Measurements from ENCODE around the gene MTMR3. TPM values are rescaled to one million over a fixed set of nuclear protein-coding genes. Genes with fewer than 3 reads are reported as not detected.

The MTMR3 gene
- total RNA-seq, 1 donor from 2014 or later: 41.0 TPM

DNA sequence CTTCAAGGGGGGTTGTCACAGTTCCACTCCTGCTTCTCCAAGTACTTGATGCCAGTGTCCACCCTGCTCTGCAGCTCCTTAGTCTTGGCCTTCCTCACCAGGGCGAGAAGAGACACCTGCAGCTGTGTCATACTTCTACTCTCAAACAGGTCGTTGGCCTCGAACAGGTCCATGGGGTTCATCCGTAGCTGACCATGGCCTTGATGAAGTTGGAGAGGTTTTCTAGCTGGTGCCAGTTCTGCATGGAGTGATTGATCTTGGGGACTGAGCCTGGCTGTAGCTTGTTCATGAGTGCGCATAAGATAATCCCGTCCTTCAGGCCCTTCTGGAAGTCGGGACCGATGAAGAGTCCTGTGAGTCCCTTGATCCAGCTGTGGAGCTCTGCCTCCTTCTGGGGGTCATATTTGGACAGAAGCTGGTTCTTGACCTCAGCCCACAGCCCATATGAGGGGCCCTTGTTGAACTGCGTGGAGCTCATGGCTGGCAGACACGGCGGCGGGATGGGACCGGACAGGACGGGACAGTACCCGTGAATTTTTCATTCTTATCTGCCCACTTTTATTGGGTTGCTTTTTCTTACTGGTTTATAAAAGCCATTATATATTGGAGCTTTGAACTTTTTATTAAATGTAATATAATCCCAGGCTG lies 163.9 kb downstream of the MTMR3 start:
- Mint-ChIP-seq H3K9me3 (ENCODE audit: unreplicated experiment) (no peaks in the 10 kb centered on the region), H3K27me3 (ENCODE audit: low read depth, unreplicated experiment) (no peaks in the 10 kb centered on the region), H3K36me3 (ENCODE audit: low read depth, unreplicated experiment) (peaks cover 2% of the 10 kb centered on the region), H3K4me1 (ENCODE audit: low read depth, unreplicated experiment) (peaks cover 16% of the 10 kb centered on the region), H3K4me3 (ENCODE audit: unreplicated experiment) (no peak overlapping the region), H3K27ac (ENCODE audit: unreplicated experiment) (no peak overlapping the region)
- H4K20me1 ChIP-seq (ENCODE audit: insufficient read depth, low read length): no peaks in the 10 kb centered on the region
- no peak overlapping the region for H3K9ac ChIP-seq (ENCODE audit: low read length)
- no peak overlapping the region for H3K27ac ChIP-seq (ENCODE audit: low read depth, low read length)
- no peak for TF ChIP-seq EZH2 (IDR thresholded peaks at IDR 0.05; ENCODE audit: insufficient read depth, low read length)
- no peak for TF ChIP-seq CTCF (IDR thresholded peaks at IDR 0.05; ENCODE audit: insufficient read depth, low read depth, low read length)
- H3K27me3 ChIP-seq (ENCODE audit: insufficient read depth, low read length): no peaks in the 10 kb centered on the region
- no peaks in the 10 kb centered on the region for H3K79me2 ChIP-seq (ENCODE audit: insufficient read depth, low read length)
- H3K4me3 ChIP-seq (ENCODE audit: insufficient read depth, low read depth, low read length): no peak overlapping the region
- no peak overlapping the region for H2AFZ ChIP-seq (ENCODE audit: low read depth, low read length)
- H3K36me3 ChIP-seq (ENCODE audit: insufficient read depth, low read length): no peaks in the 10 kb centered on the region
- DNase-seq (ENCODE audit: low read depth) (no peak), FAIRE-seq (no peak)
- no peak overlapping the region for H3K4me2 ChIP-seq (ENCODE audit: low read length)
- peaks cover 15% of the 10 kb centered on the region for H3K4me1 ChIP-seq (ENCODE audit: insufficient read depth, low read length)
- no peaks in the 10 kb centered on the region for H3K9me3 ChIP-seq (ENCODE audit: insufficient read depth, low read depth, low read length)

DNA sequence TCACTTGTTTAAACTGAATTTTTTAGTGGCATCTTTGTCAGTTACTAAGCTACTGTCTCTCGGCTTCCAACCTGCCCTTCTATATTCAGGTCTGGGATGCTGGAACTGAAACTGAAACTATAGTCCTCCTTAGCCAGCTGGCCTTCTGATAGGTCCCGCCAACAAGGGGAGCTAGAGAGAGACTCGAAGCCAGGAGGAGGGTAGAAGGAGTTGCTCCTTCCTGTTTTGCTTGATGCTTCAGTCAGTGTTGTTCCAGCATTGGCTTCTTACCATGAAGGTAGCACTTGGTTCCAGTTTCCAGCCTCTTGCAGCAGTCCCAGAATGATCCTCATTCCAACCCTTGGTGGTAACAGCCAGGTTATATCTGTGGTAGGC lies 164.4 kb downstream of the MTMR3 start:
- Histone ChIP-seq H3K9me3 (ENCODE audit: insufficient read depth, low read depth, low read length) (no peaks in the 10 kb centered on the region), H2AFZ (ENCODE audit: low read depth, low read length) (no peak overlapping the region), H3K9ac (ENCODE audit: low read length) (no peak overlapping the region), H3K27ac (ENCODE audit: low read depth, low read length) (no peak overlapping the region), H3K4me2 (ENCODE audit: low read length) (no peak overlapping the region), H3K79me2 (ENCODE audit: insufficient read depth, low read length) (no peaks in the 10 kb centered on the region), H3K27me3 (ENCODE audit: insufficient read depth, low read length) (no peaks in the 10 kb centered on the region), H3K4me3 (ENCODE audit: insufficient read depth, low read depth, low read length) (no peak overlapping the region), H4K20me1 (ENCODE audit: insufficient read depth, low read length) (no peaks in the 10 kb centered on the region), H3K4me1 (ENCODE audit: insufficient read depth, low read length) (peaks cover 15% of the 10 kb centered on the region), H3K36me3 (ENCODE audit: insufficient read depth, low read length) (no peaks in the 10 kb centered on the region)
- Mint-ChIP-seq H3K27me3 (ENCODE audit: low read depth, unreplicated experiment) (no peaks in the 10 kb centered on the region), H3K9me3 (ENCODE audit: unreplicated experiment) (no peaks in the 10 kb centered on the region), H3K27ac (ENCODE audit: unreplicated experiment) (no peak overlapping the region), H3K4me3 (ENCODE audit: unreplicated experiment) (no peak overlapping the region), H3K36me3 (ENCODE audit: low read depth, unreplicated experiment) (no peaks in the 10 kb centered on the region), H3K4me1 (ENCODE audit: low read depth, unreplicated experiment) (peaks cover 16% of the 10 kb centered on the region)
- DNase-seq (ENCODE audit: low read depth) (no peak), FAIRE-seq (no peak)
- TF ChIP-seq EZH2 (IDR thresholded peaks at IDR 0.05; ENCODE audit: insufficient read depth, low read length) (no peak), CTCF (IDR thresholded peaks at IDR 0.05; ENCODE audit: insufficient read depth, low read depth, low read length) (no peak)

GRCh38 chr22:30048681-30049080 lies 165.7 kb downstream of the MTMR3 start:
- Histone ChIP-seq H3K27me3 (ENCODE audit: insufficient read depth, low read length) (no peaks in the 10 kb centered on the region), H3K9me3 (ENCODE audit: insufficient read depth, low read depth, low read length) (no peaks in the 10 kb centered on the region), H2AFZ (ENCODE audit: low read depth, low read length) (no peak overlapping the region), H3K9ac (ENCODE audit: low read length) (no peak overlapping the region), H4K20me1 (ENCODE audit: insufficient read depth, low read length) (no peaks in the 10 kb centered on the region), H3K4me2 (ENCODE audit: low read length) (no peak overlapping the region), H3K36me3 (ENCODE audit: insufficient read depth, low read length) (no peaks in the 10 kb centered on the region), H3K79me2 (ENCODE audit: insufficient read depth, low read length) (no peaks in the 10 kb centered on the region), H3K4me1 (ENCODE audit: insufficient read depth, low read length) (peaks cover 11% of the 10 kb centered on the region), H3K27ac (ENCODE audit: low read depth, low read length) (no peak overlapping the region), H3K4me3 (ENCODE audit: insufficient read depth, low read depth, low read length) (no peak overlapping the region)
- no peak overlapping the region for H3K4me3 Mint-ChIP-seq (ENCODE audit: unreplicated experiment)
- H3K36me3 Mint-ChIP-seq (ENCODE audit: low read depth, unreplicated experiment): no peaks in the 10 kb centered on the region
- TF ChIP-seq CTCF (IDR thresholded peaks at IDR 0.05; ENCODE audit: insufficient read depth, low read depth, low read length): no peak
- no peak for TF ChIP-seq EZH2 (IDR thresholded peaks at IDR 0.05; ENCODE audit: insufficient read depth, low read length)
- DNase-seq (ENCODE audit: low read depth) (no peak), FAIRE-seq (no peak)
- no peak overlapping the region for H3K27ac Mint-ChIP-seq (ENCODE audit: unreplicated experiment)
- no peaks in the 10 kb centered on the region for H3K27me3 Mint-ChIP-seq (ENCODE audit: low read depth, unreplicated experiment)
- no peaks in the 10 kb centered on the region for H3K9me3 Mint-ChIP-seq (ENCODE audit: unreplicated experiment)
- peaks cover 14% of the 10 kb centered on the region for H3K4me1 Mint-ChIP-seq (ENCODE audit: low read depth, unreplicated experiment)
